Hematopoietic multipotent progenitor cell treated with erythropoietin and hydrocortisone succinate and interleukin-3 and kit ligand, for 17 days (in vitro differentiated cells): ENCODE measurements around the gene TREX2.

ENCODE experiments used
- DNase-seq: peaks from one replicate; pipeline ENCODE4 v3.0.0-alpha.2; 2015; ENCODE audit warnings: low spot score

TREX2 gene

GRCh38 chrX:153456161-153456560 is 10.3 kb upstream of the TREX2 start:
- DNase-seq, result no peak

DNA sequence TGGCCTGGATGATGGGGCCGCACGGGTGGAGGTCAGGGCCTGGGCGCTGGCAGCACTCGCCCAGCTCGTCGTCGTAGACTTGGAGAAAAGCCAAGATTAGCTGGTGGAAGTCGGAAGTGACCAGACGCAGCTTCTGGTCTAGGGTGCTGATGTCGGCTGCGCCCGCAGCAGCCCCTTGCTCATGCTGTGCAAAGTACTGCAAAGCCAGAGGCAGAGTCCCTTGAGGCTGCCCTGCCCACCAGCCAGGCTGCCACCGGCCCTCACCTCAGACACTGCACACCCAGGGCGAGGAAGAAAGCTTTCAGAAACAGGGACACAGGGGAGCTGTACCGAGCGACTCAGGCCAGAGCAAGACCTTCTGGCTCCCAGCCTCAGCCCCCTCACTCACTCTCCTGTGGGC is 9.7 kb upstream of the TREX2 start:
- DNase-seq, result no peak

DNA sequence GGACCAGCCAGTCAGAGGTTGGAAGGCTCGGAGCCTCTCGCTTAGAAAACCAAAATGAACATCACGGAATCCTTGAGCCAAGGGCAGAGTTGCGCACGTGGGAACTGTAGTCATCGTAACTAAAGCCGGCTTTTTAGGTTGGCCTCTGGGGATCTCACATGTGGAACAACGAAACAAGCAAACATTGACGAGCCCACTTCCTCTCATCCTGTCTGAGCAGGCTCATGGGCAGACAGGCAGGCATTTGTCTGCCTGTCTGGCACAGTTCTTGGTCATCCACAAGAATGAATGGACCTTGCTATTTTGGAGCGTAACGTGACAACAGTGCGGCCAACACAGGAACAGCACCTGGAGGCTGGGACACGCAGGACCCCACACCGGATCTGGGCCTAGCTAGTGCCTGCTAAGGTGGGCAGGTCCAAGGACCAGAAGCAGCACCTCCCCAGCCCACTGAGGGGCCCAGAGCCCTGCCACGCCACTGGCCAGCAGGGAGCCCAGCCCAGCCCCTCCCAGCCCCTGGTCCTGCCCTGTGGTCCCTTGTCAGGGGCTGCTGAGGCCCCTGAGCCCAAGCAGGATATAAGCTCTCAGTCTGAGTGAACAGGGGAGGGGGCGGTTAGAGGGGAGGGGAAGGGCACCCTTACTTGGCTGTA is 9.2 kb upstream of the TREX2 start:
- DNase-seq, result no peak

DNA sequence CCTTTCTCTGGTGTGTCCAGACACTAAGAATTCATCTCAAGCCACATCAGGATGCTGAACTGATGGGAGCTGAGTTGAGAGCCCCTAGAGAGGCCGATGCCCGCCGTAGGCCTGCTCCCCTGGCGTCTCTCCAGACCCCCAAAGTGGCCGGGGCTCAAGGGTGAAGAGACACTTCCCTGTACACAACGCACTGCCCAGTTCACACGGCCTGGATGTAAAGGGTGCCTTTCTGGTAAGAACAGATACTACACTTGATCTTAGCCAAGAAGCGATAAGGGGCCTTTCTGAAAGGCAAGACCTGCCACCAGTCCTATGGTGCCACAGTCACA is 5.1 kb upstream of the TREX2 start:
- DNase-seq, result no peak

GRCh38 chrX:153450114-153450948 is 4.5 kb upstream of the TREX2 start:
- no peak for DNase-seq

- DNase-seq, result no peak
Measured at GRCh38 chrX:153449368-153450113, 3.7 kb upstream of the TREX2 start.

- DNase-seq, result no peak
Measured at GRCh38 chrX:153448556-153449367, 2.9 kb upstream of the TREX2 start.

DNA sequence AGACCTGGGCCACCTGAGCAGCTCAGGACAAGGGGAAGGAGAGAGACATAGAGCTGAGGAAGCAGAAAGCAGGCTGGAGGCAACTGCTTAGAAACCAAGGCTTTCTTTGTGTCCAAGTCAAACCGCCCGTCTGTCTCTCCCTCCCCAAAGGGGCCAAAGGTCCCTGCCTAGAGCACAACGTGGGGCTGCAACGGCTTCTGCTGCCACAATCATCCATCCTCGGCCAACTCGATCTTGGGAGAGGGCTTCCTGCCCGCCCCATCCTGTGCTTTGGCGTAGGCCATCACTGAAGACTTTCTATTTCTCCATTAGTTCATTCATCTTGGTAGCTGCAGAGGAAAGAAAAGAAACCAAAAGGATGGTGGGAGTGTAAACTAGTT is 1.7 kb upstream of the TREX2 start:
- DNase-seq, result no peak

- no peak for DNase-seq
Measured at GRCh38 chrX:153446950-153447580, 1.2 kb upstream of the TREX2 start.

DNA sequence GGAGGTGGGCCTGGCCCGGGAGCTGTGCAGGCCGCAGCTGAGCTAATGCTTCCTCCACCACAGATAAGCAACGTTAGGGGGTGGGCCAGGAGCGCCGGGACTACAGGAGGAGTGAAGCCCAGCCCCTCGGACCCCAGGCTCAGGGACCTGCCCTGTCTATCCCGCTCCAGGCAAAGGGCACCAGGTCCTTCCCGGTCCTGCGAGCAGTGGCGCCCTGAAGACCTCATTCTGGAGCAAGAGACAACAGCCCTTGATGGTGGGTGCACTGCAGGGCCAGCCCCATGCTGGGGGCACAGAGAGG is 730 bp upstream of the TREX2 start:
- no peak for DNase-seq

DNA sequence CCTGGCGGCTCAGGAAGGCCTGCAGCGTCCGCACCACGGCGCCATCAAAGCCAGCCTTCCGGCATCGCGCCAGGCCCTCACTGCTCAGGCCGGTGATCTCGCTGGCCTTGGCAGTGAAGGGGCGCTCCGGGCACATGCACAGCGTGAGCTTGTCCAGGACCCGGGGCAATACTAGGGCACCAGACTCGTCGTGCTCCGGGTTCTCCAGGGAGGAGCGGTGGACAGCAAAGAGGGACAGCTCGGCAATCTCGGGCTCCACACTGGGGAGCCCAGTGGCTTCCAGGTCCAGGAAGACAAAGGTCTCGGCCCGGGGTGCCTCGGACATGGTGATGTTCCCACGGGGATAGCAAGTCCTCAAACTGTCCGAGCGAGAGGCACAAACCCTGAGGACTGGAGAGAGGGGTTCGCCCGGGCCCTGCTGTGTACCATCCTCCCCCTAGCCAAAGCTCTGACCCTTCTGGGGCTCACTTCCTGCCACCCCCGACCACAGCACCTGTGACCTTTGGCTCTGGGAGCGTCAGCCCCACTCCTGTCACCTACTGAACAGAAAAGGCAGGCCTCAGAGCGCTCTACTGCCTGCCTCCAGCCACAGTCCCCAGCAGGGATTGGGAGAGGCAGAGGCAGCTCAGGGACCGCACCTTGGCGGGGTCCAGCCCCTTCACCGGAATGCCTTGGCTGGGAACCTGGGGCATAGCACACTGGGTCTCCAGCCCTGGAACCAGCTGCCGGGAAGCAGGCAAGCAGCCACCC is 575 bp downstream of the TREX2 start:
- DNase-seq, result no peak

DNA sequence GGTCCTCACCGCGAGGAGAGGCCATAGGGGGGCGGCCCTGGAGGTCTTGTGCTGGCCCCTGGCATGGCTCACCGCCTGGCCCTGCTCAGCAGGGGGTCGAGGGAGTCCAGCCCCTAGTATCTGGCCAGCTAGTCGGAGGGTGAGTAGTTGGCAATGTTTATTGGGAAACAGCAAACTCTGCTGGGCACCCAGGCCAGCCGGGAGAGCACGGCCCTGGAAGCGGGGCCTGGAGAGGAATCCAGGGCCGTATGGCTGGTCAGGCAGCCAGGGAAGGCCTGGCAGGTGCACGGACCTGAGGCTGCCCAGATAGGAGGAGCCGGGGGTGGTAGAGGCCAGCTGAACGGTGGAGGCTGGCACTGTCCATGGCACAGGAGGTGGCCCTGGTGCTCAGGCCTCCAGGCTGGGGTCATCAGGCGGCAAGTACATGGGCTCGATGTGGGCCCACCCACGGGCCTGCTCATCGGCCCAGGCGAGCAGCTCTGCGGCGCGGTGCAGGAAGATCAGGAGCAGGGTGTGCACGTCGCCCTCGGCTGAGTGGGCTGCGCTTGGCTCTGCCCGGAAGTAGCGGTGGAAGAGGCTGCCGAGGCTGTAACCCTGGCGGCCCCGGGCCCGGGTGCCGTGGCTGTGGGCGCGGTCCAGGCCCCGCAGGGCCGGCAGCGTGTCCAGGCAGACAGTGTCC is 1.4 kb downstream of the TREX2 start:
- DNase-seq, result no peak

- DNase-seq, result no peak
Measured at GRCh38 chrX:153443476-153444332, 2.2 kb downstream of the TREX2 start.

- DNase-seq, result no peak
Measured at GRCh38 chrX:153442463-153442862, 3.4 kb downstream of the TREX2 start.

DNA sequence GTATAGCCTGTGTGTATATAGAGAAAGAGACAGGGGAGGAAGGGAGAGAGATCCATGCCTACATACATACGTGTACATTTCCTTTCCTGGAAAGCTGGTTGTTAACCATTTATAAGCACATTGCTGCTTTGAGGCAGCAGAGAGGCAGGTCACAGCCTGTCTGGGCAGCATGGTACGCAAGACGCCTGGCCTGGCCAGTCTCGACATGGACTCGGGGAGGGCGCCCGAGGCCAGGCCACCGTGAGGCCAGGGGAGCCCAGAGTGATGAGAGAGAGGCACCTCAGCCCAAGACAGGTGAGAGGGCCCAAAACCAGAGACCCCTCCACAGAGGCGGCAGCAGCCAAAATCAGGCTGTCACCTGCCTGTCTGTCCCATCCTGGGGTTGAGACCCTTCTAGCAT is 3.9 kb downstream of the TREX2 start:
- DNase-seq, result no peak

- no peak for DNase-seq
Measured at GRCh38 chrX:153441296-153441695, 4.6 kb downstream of the TREX2 start.

- no peak for DNase-seq
Measured at GRCh38 chrX:153440556-153441135, 5.2 kb downstream of the TREX2 start.

- no peak for DNase-seq
Measured at GRCh38 chrX:153439977-153440376, 5.9 kb downstream of the TREX2 start.

GRCh38 chrX:153438532-153438931 is 7.3 kb downstream of the TREX2 start:
- DNase-seq, result no peak
